ENCODE measurements around the gene KCNH3.

GRCh38 chr12:49491823-49492222 lies 47.0 kb upstream of the KCNH3 start:
- TF ChIP-seq, protein P1, sequence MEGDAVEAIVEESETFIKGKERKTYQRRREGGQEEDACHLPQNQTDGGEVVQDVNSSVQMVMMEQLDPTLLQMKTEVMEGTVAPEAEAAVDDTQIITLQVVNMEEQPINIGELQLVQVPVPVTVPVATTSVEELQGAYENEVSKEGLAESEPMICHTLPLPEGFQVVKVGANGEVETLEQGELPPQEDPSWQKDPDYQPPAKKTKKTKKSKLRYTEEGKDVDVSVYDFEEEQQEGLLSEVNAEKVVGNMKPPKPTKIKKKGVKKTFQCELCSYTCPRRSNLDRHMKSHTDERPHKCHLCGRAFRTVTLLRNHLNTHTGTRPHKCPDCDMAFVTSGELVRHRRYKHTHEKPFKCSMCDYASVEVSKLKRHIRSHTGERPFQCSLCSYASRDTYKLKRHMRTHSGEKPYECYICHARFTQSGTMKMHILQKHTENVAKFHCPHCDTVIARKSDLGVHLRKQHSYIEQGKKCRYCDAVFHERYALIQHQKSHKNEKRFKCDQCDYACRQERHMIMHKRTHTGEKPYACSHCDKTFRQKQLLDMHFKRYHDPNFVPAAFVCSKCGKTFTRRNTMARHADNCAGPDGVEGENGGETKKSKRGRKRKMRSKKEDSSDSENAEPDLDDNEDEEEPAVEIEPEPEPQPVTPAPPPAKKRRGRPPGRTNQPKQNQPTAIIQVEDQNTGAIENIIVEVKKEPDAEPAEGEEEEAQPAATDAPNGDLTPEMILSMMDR (IDR thresholded peaks at IDR 0.05; ENCODE audit: low read depth, low read length, missing input control): no peak
- no peak for TF ChIP-seq TAF1 (conservative IDR thresholded peaks at IDR 0.05)
- TF ChIP-seq YY1 (IDR thresholded peaks at IDR 0.05): no peak
- TF ChIP-seq MAX (IDR thresholded peaks at IDR 0.05): no peak
- no peak for TF ChIP-seq JUND (IDR thresholded peaks at IDR 0.05)
- TF ChIP-seq RXRA (IDR thresholded peaks at IDR 0.05): no peak
